ENCODE results near the gene KDM8.

The KDM8 gene

DNA sequence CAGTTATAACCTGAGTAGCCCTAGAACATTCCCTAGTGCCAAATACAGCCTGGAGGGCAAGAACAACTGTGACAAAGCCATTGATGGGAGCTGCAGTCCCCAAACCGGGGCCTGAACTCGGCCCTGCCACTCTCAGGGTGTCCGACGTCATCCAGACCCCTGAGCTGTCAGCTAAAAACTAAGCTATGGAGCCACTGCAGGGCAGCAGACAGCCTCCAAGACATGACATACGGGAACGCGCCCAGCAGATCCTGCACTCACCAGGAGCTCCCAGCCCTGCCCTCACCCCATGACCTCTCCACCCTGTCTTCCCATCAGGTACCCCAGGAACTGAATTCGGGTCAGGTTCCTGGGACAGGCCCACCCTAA, 28.4 kb downstream of the KDM8 start:
- Histone ChIP-seq H2BK5ac (ENCODE audit: low read length) (no peak overlapping the region), H3K27me3 (ENCODE audit: control insufficient read depth in 3 of 3, insufficient read depth in 3 of 3, low read depth in 1 of 3, low read length in 3 of 3) (no peaks in the 10 kb centered on the region), H3K4me3 (ENCODE audit: low read length in 2 of 2) (no peak overlapping the region), H4K91ac (ENCODE audit: low read depth, low read length, poor library complexity) (no peak overlapping the region), H2BK15ac (ENCODE audit: low read length) (no peak overlapping the region), H3K14ac (ENCODE audit: low read length) (no peak overlapping the region), H2AFZ (ENCODE audit: low read length) (no peak overlapping the region), H3K36me3 (replicated peaks in 1 of 2; ENCODE audit: control insufficient read depth in 2 of 2, insufficient read depth in 2 of 2, low read length in 2 of 2) (peaks cover 10 to 48% of the 10 kb centered on the region in 2 donors), H3K23ac (ENCODE audit: low read depth, low read length, poor library complexity) (no peak overlapping the region), H2BK120ac (ENCODE audit: low read depth, low read length) (no peak overlapping the region), H2BK12ac (ENCODE audit: low read length) (no peak overlapping the region), H3K27ac (replicated peaks; ENCODE audit: low read length) (no peak overlapping the region), H3K4me2 (ENCODE audit: insufficient read depth, low read length, poor library complexity, severe bottlenecking) (no peak overlapping the region), H3K4me1 (ENCODE audit: control insufficient read depth in 2 of 2, insufficient read depth in 1 of 2, low read depth in 1 of 2, low read length in 2 of 2) (peaks cover 1 to 4% of the 10 kb centered on the region in 2 donors), H4K8ac (ENCODE audit: low read depth, low read length) (no peak overlapping the region), H2AK5ac (ENCODE audit: low read depth, low read length) (no peak overlapping the region), H3K9ac (ENCODE audit: low read depth, low read length, poor library complexity) (no peak overlapping the region), H3K79me1 (ENCODE audit: low read depth, low read length) (peaks cover 1% of the 10 kb centered on the region), H3K18ac (ENCODE audit: low read length) (no peak overlapping the region), H3K9me3 (replicated peaks in 1 of 2; ENCODE audit: control insufficient read depth in 2 of 2, insufficient read depth in 1 of 2, low read depth in 1 of 2, low read length in 2 of 2) (no peaks in the 10 kb centered on the region), H3K4ac (ENCODE audit: low read length) (no peak overlapping the region)
- DNase-seq (ENCODE audit: low spot score): no peak
- no CpG with 5 or more reads among the region's 8 CpGs for WGBS, 2 donors (ENCODE audit: extremely low coverage in 2 of 2, insufficient read length in 2 of 2, insufficient replicate concordance in 1 of 2)

GRCh38 chr16:27232061-27232900, 29.0 kb downstream of the KDM8 start:
- Histone ChIP-seq H3K14ac (ENCODE audit: low read length) (no peak overlapping the region), H3K18ac (ENCODE audit: low read length) (no peak overlapping the region), H2AK5ac (ENCODE audit: low read depth, low read length) (no peak overlapping the region), H3K9ac (ENCODE audit: low read depth, low read length, poor library complexity) (no peak overlapping the region), H3K4me2 (ENCODE audit: insufficient read depth, low read length, poor library complexity, severe bottlenecking) (no peak overlapping the region), H3K23ac (ENCODE audit: low read depth, low read length, poor library complexity) (no peak overlapping the region), H2BK120ac (ENCODE audit: low read depth, low read length) (no peak overlapping the region), H3K4me3 (ENCODE audit: low read length in 2 of 2) (no peak overlapping the region), H3K4me1 (ENCODE audit: control insufficient read depth in 2 of 2, insufficient read depth in 1 of 2, low read depth in 1 of 2, low read length in 2 of 2) (peaks cover 7 to 9% of the 10 kb centered on the region in 2 donors), H2BK12ac (ENCODE audit: low read length) (no peak overlapping the region), H2BK15ac (ENCODE audit: low read length) (no peak overlapping the region), H3K9me3 (replicated peaks in 1 of 2; ENCODE audit: control insufficient read depth in 2 of 2, insufficient read depth in 1 of 2, low read depth in 1 of 2, low read length in 2 of 2) (no peaks in the 10 kb centered on the region), H2AFZ (ENCODE audit: low read length) (no peak overlapping the region), H3K79me1 (ENCODE audit: low read depth, low read length) (peaks cover 1% of the 10 kb centered on the region), H4K8ac (ENCODE audit: low read depth, low read length) (no peak overlapping the region), H3K27ac (replicated peaks; ENCODE audit: low read length) (no peak overlapping the region), H4K91ac (ENCODE audit: low read depth, low read length, poor library complexity) (no peak overlapping the region), H3K4ac (ENCODE audit: low read length) (no peak overlapping the region), H3K27me3 (ENCODE audit: control insufficient read depth in 3 of 3, insufficient read depth in 3 of 3, low read depth in 1 of 3, low read length in 3 of 3) (no peaks in the 10 kb centered on the region), H3K36me3 (replicated peaks in 1 of 2; ENCODE audit: control insufficient read depth in 2 of 2, insufficient read depth in 2 of 2, low read length in 2 of 2) (peaks cover 9 to 48% of the 10 kb centered on the region in 2 donors), H2BK5ac (ENCODE audit: low read length) (no peak overlapping the region)
- no peak for DNase-seq (ENCODE audit: low spot score)
- WGBS, 2 donors (ENCODE audit: extremely low coverage in 2 of 2, insufficient read length in 2 of 2, insufficient replicate concordance in 1 of 2): no CpG with 5 or more reads among the region's 26 CpGs

DNA sequence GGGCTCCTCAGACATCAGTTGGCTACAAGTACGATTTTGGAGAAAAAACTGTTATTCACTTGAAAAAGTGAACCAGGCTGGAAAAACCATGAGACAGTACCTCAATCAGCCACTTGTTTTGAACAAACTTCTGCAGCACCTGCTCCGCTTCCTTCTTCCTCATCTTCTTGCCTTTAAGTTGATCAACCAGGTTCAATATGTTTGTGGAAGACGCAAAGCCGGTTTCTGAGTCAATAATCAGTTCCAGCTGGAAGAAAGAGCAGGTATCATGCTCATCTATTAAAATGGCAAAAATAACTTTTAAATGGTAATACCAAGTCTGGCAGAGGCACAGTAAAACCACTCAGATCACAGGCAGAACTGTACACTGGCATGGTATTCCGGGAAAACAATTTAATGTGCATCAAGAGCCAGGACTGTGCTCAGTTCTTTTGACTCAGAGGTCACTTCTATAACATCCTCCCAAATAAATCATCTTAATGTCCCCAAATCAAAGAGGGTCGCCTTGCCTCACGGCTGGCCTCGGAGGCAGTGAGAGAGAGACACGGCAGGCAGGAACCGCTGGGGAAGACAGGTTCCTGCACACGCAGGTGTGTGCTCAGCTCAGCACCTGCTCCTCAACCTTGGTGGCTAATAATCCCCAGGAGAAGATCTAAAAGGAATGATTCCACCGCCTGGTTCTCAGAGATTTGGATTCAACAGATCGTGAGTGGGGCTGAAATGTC, 29.7 kb downstream of the KDM8 start:
- no peak overlapping the region for H2BK5ac ChIP-seq (ENCODE audit: low read length)
- peaks cover 7 to 48% of the 10 kb centered on the region in 2 donors for H3K36me3 ChIP-seq (replicated peaks in 1 of 2; ENCODE audit: control insufficient read depth in 2 of 2, insufficient read depth in 2 of 2, low read length in 2 of 2)
- H3K4me1 ChIP-seq (ENCODE audit: control insufficient read depth in 2 of 2, insufficient read depth in 1 of 2, low read depth in 1 of 2, low read length in 2 of 2): peaks cover 12 to 17% of the 10 kb centered on the region in 2 donors
- no peak overlapping the region for H4K91ac ChIP-seq (ENCODE audit: low read depth, low read length, poor library complexity)
- no peak for DNase-seq (ENCODE audit: low spot score)
- H3K18ac ChIP-seq (ENCODE audit: low read length): no peak overlapping the region
- H2BK120ac ChIP-seq (ENCODE audit: low read depth, low read length): no peak overlapping the region
- H3K79me1 ChIP-seq (ENCODE audit: low read depth, low read length): peaks cover 1% of the 10 kb centered on the region
- no peak overlapping the region for H2AFZ ChIP-seq (ENCODE audit: low read length)
- H3K4me2 ChIP-seq (ENCODE audit: insufficient read depth, low read length, poor library complexity, severe bottlenecking): no peak overlapping the region
- no peaks in the 10 kb centered on the region for H3K9me3 ChIP-seq (replicated peaks in 1 of 2; ENCODE audit: control insufficient read depth in 2 of 2, insufficient read depth in 1 of 2, low read depth in 1 of 2, low read length in 2 of 2)
- H3K9ac ChIP-seq (ENCODE audit: low read depth, low read length, poor library complexity): no peak overlapping the region
- no peak overlapping the region for H2BK12ac ChIP-seq (ENCODE audit: low read length)
- no peak overlapping the region for H3K27ac ChIP-seq (replicated peaks; ENCODE audit: low read length)
- H2AK5ac ChIP-seq (ENCODE audit: low read depth, low read length): no peak overlapping the region
- no peak overlapping the region for H2BK15ac ChIP-seq (ENCODE audit: low read length)
- H3K14ac ChIP-seq (ENCODE audit: low read length): no peak overlapping the region
- WGBS, 2 donors (ENCODE audit: extremely low coverage in 2 of 2, insufficient read length in 2 of 2, insufficient replicate concordance in 1 of 2): no CpG with 5 or more reads among the region's 13 CpGs
- no peaks in the 10 kb centered on the region for H3K27me3 ChIP-seq (ENCODE audit: control insufficient read depth in 3 of 3, insufficient read depth in 3 of 3, low read depth in 1 of 3, low read length in 3 of 3)
- no peak overlapping the region for H3K4ac ChIP-seq (ENCODE audit: low read length)
- no peak overlapping the region for H3K4me3 ChIP-seq (ENCODE audit: low read length in 2 of 2)
- no peak overlapping the region for H3K23ac ChIP-seq (ENCODE audit: low read depth, low read length, poor library complexity)
- H4K8ac ChIP-seq (ENCODE audit: low read depth, low read length): no peak overlapping the region

DNA sequence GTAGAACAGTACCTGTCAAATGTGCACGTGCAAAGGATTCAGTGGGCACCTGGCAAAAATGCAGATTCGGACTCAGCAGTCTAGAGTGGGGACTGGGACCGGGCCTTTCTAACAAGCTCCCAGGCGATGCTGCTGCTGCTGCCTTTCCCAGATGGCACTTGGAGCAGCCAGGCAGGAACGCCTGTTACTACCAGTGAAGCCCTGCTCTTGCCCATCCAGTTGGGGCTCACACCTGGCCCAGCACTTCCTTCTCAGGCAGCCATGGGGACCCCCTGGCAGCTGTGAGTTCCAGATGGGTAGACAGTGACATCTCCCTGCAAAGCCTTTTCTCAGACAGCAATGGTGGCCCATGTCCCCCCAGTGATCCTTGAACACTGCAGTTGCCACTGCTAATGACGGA, 30.4 kb downstream of the KDM8 start:
- no peaks in the 10 kb centered on the region for H3K27me3 ChIP-seq (ENCODE audit: control insufficient read depth in 3 of 3, insufficient read depth in 3 of 3, low read depth in 1 of 3, low read length in 3 of 3)
- no peak overlapping the region for H2BK15ac ChIP-seq (ENCODE audit: low read length)
- H4K91ac ChIP-seq (ENCODE audit: low read depth, low read length, poor library complexity): no peak overlapping the region
- no peak overlapping the region for H3K4me3 ChIP-seq (ENCODE audit: low read length in 2 of 2)
- peaks cover 1% of the 10 kb centered on the region for H3K79me1 ChIP-seq (ENCODE audit: low read depth, low read length)
- H3K9ac ChIP-seq (ENCODE audit: low read depth, low read length, poor library complexity): no peak overlapping the region
- H3K9me3 ChIP-seq (replicated peaks in 1 of 2; ENCODE audit: control insufficient read depth in 2 of 2, insufficient read depth in 1 of 2, low read depth in 1 of 2, low read length in 2 of 2): no peaks in the 10 kb centered on the region
- no CpG with 5 or more reads among the region's 6 CpGs for WGBS, 2 donors (ENCODE audit: extremely low coverage in 2 of 2, insufficient read length in 2 of 2, insufficient replicate concordance in 1 of 2)
- H4K8ac ChIP-seq (ENCODE audit: low read depth, low read length): no peak overlapping the region
- H3K4me2 ChIP-seq (ENCODE audit: insufficient read depth, low read length, poor library complexity, severe bottlenecking): no peak overlapping the region
- no peak overlapping the region for H2BK5ac ChIP-seq (ENCODE audit: low read length)
- H2AFZ ChIP-seq (ENCODE audit: low read length): no peak overlapping the region
- no peak for DNase-seq (ENCODE audit: low spot score)
- no peak overlapping the region for H2BK120ac ChIP-seq (ENCODE audit: low read depth, low read length)
- H3K23ac ChIP-seq (ENCODE audit: low read depth, low read length, poor library complexity): no peak overlapping the region
- no peak overlapping the region for H3K4ac ChIP-seq (ENCODE audit: low read length)
- no peak overlapping the region for H3K14ac ChIP-seq (ENCODE audit: low read length)
- peaks cover 6 to 48% of the 10 kb centered on the region in 2 donors for H3K36me3 ChIP-seq (replicated peaks in 1 of 2; ENCODE audit: control insufficient read depth in 2 of 2, insufficient read depth in 2 of 2, low read length in 2 of 2)
- no peak overlapping the region for H2BK12ac ChIP-seq (ENCODE audit: low read length)
- H3K4me1 ChIP-seq (ENCODE audit: control insufficient read depth in 2 of 2, insufficient read depth in 1 of 2, low read depth in 1 of 2, low read length in 2 of 2): peaks cover 12 to 18% of the 10 kb centered on the region in 2 donors
- no peak overlapping the region for H3K18ac ChIP-seq (ENCODE audit: low read length)
- H2AK5ac ChIP-seq (ENCODE audit: low read depth, low read length): no peak overlapping the region
- no peak overlapping the region for H3K27ac ChIP-seq (replicated peaks; ENCODE audit: low read length)
